RWPE1 (cell line): ENCODE data around the gene YPEL2.
"Not testable (repeated sequence)": the region's sequence is repeated elsewhere in the genome, so short reads cannot be mapped to it uniquely, and the experiment has no call there.

Source experiments
- CTCF ChIA-PET: fragments of 350-600 bp; sonication (Branson Sonifier 250); formaldehyde crosslinking; extraction: SDS; loops from one replicate; lab custom pipeline; 2021; lab: Yijun Ruan, JAX
- POLR2A ChIA-PET: fragments of 400-600 bp; formaldehyde crosslinking; extraction: SDS; loops from one replicate; lab custom pipeline; 2020; ENCODE audit warnings: antibody characterized with exemption; ENCODE audit not compliant: low non-redundant PET; lab: Yijun Ruan, JAX
- DNase-seq: peaks from one replicate; pipeline ENCODE4 v3.0.0; 2012; ENCODE audit warnings: low spot score
- H3K27ac ChIP-seq: fragments of 450-650 bp; 2 replicates; pipeline ENCODE4 v1.5.1; 2017
- TF ChIP-seq, protein P1 (sequence below): fragments of 450-650 bp; conservative IDR thresholded peaks from 2 replicates; pipeline ENCODE4 v1.5.1; 2017; ENCODE audit warnings: low read depth, mild to moderate bottlenecking

YPEL2 gene, protein sequence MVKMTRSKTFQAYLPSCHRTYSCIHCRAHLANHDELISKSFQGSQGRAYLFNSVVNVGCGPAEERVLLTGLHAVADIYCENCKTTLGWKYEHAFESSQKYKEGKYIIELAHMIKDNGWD

DNA sequence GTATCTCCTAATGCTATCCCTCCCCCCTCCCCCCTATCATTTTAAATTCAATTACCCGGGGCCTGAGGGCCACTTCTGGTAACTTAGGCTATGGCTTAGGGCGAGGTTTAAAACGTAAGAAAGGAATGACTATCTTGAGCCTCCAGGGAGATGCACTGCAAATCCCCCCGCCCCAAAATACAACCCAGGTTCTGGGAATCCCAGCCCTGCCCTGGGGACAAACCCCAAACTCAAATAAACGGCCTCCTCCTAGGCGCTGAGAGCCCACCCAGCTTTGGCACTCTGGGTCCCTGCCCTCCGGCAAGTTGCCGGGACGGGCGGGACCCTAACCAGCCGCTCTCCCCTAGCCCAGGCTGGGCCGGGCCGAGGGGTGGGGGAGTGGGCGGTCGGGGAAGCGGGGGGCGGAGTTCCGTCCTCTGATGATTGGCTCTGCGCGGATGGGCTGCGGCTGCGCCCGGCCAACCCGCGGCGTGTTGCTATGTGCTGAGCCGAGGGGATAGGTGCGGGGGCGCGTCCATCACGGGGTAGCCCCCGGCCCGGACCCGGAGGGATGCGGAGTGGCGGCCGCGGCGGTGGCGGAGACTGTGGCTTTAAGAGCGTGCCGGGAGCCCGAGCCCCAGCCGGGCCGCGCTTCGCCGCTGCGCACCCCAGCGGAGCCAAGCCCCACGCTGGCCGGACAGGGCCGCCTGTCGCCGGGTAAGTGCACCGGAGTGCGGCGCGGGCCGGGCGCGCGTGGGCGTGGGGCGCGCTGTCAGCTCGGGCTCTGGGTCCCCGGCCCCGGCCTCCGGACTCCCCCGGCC lies at the start of gene YPEL2:
TSS of gene YPEL2 (plus strand) at position 527 of the 800 bp plus-strand sequence. CDS start 21,755 bp downstream, outside the sequence.
- DNase-seq: peak; percentile 95
- ChIA-PET CTCF (interaction anchor here (0.9 kb wide), 1 partner anchor 111 kb away, joined by 3 read pairs; the partner anchor contains the start of gene GDPD1), POLR2A (no interaction called here)
- TF ChIP-seq, protein P1, sequence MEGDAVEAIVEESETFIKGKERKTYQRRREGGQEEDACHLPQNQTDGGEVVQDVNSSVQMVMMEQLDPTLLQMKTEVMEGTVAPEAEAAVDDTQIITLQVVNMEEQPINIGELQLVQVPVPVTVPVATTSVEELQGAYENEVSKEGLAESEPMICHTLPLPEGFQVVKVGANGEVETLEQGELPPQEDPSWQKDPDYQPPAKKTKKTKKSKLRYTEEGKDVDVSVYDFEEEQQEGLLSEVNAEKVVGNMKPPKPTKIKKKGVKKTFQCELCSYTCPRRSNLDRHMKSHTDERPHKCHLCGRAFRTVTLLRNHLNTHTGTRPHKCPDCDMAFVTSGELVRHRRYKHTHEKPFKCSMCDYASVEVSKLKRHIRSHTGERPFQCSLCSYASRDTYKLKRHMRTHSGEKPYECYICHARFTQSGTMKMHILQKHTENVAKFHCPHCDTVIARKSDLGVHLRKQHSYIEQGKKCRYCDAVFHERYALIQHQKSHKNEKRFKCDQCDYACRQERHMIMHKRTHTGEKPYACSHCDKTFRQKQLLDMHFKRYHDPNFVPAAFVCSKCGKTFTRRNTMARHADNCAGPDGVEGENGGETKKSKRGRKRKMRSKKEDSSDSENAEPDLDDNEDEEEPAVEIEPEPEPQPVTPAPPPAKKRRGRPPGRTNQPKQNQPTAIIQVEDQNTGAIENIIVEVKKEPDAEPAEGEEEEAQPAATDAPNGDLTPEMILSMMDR: no peak
- peak within 1 kb of the TSS; percentile 67 for H3K27ac ChIP-seq

DNA sequence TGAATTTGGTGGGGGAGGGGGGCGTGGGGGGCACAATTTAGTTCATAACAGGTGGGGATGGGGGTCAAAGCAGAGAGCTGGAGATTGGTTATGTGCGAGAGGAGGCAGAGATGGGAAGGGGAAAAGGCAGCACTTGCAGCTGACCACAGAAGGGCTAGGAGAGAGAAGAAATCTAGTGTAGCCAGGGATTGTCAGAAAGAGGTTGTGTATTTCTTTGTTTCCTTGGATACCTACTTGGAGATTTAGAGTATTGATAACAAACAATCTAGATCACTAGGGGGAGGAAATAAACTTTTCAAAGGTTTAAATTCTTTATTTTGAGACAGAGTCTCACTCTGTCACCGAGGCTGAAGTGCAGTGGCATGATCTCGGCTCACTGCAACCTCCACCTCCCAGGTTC lies 47.1 kb upstream of the YPEL2 start:
- POLR2A ChIA-PET: no interaction called here
- CTCF ChIA-PET: no interaction called here
- DNase-seq: no peak
- TF ChIP-seq, protein P1: no peak
- H3K27ac ChIP-seq: no peak overlapping the region

DNA sequence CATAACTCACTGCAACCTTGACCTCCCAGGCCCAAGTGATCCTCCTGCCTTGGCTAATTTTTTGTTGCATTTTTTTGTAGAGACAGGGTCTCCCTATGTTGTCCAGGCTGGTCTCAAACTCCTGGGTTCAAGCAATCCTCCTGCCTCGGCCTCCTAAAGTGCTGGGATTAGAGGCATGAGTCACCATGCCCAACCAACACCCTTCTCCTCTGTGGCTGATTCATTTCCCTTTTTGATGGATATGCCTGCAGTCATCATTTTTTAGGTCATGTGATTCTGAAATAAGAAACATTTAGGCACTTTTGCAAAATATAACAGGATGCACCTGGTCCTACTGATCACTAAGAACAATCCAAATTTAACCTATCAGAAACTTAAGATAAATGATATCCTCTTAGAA lies 44.0 kb upstream of the YPEL2 start:
- POLR2A ChIA-PET: no interaction called here
- no peak overlapping the region for H3K27ac ChIP-seq
- peak; percentile 46 for DNase-seq
- TF ChIP-seq, protein P1: no peak
- CTCF ChIA-PET: no interaction called here

DNA sequence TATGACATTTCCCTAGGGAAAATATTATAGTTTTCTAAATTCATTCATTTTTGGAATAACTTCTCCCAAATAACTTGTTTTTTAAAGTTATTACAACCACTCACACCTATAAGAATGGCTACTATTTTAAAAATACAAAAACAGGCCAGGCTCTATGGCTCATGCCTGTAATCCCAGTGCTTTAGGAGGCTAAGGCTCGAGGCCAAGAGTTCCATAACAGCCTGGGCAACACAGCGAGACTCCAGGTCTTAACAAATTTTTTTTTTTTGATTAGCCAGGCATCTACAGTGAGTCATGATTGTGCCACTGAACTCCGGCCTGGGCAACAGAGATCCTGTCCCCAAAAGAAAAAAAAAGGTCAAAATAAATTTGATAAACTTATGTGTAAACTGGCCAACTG lies 43.6 kb upstream of the YPEL2 start:
- ChIA-PET CTCF (no interaction called here), POLR2A (no interaction called here)
- TF ChIP-seq, protein P1: no peak
- DNase-seq: no peak
- H3K27ac ChIP-seq: no peak overlapping the region

DNA sequence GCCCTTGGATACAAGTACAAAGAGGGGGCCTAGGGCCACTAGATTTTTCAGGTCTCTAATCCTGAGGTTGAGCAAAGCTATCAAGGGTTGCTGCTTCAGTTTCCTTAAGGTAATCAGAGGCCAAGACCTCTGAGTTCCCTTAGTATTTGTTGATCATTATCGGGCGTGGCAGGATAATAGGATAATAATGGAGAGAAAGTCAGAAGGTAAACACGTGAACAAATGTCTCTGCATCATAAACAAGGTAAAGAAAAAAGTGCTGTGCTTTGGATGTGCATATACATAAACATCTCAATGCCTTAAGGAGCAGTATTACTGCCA lies 41.5 kb upstream of the YPEL2 start:
- ChIA-PET POLR2A (no interaction called here), CTCF (no interaction called here)
- DNase-seq: no peak
- TF ChIP-seq, protein P1: no peak
- no peak overlapping the region for H3K27ac ChIP-seq

DNA sequence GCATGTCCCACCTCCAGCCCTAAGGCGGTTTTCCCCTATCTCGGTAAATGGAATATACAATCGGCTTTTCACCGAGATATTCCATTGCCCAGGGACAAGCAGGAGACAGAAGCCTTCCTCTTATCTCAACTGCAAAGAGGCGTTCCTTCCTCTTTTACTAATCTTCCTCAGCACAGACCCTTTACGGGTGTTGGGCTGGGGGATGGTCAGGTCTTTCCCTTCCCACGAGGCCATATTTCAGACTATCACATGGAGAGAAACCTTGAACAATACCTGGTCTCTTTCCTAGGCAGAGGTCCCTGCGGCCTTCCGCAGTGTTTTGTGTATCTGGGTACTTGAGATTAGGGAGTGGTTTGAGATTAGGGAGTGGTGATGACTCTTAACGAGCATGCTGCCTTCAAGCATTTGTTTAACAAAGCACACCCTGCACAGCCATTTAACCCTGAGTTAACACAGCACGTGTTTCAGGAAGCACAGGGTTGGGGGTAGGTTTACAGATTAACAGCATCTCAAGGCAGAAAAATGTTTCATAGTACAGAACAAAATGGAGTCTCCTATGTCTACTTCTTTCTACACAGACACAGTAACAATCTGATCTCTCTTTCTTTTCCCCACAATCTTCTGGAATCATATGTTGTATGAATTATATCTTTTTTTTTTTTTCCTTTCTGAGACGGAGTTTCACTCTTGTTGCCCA lies 41.0 kb upstream of the YPEL2 start:
- CTCF ChIA-PET, POLR2A ChIA-PET, H3K27ac ChIP-seq, DNase-seq: not testable (repeated sequence)
